SK-N-SH treated with all-trans-retinoic acid at 6 μM for 48 hours (cell line): ENCODE results near the gene PCBP3.
A peak's percentile ranks its signal among the peaks of the same experiment; 100 is the strongest.

ENCODE experiments used
- ATAC-seq: fragments of 200-7000 bp; cut with Tn5 transposase; 3 replicates; pipeline ENCODE4 v1.9.1; 2020; ENCODE audit warnings: mild to moderate bottlenecking, moderate library complexity
- ARNTL ChIP-seq: fragments of 450-650 bp; formaldehyde crosslinking; IDR thresholded peaks from 2 replicates; pipeline ENCODE4 v1.5.0; 2020; ENCODE audit warnings: low read depth, mild to moderate bottlenecking, moderate library complexity, borderline replicate concordance
- CREB5 ChIP-seq: fragments of 250-450 bp; sonication (Bioruptor Pico); IDR thresholded peaks from 2 replicates; pipeline ENCODE4 v1.5.1; 2020; ENCODE audit warnings: low read depth, mild to moderate bottlenecking, moderate library complexity
- CSDC2 ChIP-seq: fragments of 250-450 bp; sonication (Bioruptor Pico); IDR thresholded peaks from 2 replicates; pipeline ENCODE4 v1.5.0; 2020; ENCODE audit warnings: mild to moderate bottlenecking, moderate library complexity
- CSRNP3 ChIP-seq: fragments of 250-450 bp; sonication (Bioruptor Pico); IDR thresholded peaks from 2 replicates; pipeline ENCODE4 v1.5.1; 2021; ENCODE audit warnings: mild to moderate bottlenecking, moderate library complexity
- ESRRG ChIP-seq: fragments of 250-450 bp; sonication (Bioruptor Pico); IDR thresholded peaks from 2 replicates; pipeline ENCODE4 v1.6.1; 2021; ENCODE audit warnings: mild to moderate bottlenecking
- GLIS3 ChIP-seq: fragments of 250-450 bp; sonication (Bioruptor Pico); IDR thresholded peaks from 2 replicates; pipeline ENCODE4 v1.5.0; 2020; ENCODE audit warnings: mild to moderate bottlenecking, moderate library complexity
- ISL1 ChIP-seq: fragments of 250-450 bp; sonication (Bioruptor Pico); IDR thresholded peaks from 2 replicates; pipeline ENCODE4 v2.1.2; 2022; ENCODE audit warnings: mild to moderate bottlenecking, moderate library complexity
- OSR1 ChIP-seq: fragments of 250-450 bp; sonication (Bioruptor Pico); IDR thresholded peaks from 2 replicates; pipeline ENCODE4 v1.8.0; 2022; ENCODE audit warnings: moderate library complexity, mild to moderate bottlenecking, inconsistent platforms
- PATZ1 ChIP-seq: fragments of 250-450 bp; sonication (Bioruptor Pico); IDR thresholded peaks from 2 replicates; pipeline ENCODE4 v1.8.0; 2020; ENCODE audit warnings: mild to moderate bottlenecking, moderate library complexity, borderline replicate concordance
- POU6F1 ChIP-seq: fragments of 250-450 bp; sonication (Bioruptor Pico); IDR thresholded peaks from 2 replicates; pipeline ENCODE4 v1.8.0; 2021; ENCODE audit warnings: low read depth, mild to moderate bottlenecking, moderate library complexity, borderline replicate concordance
- PPARA ChIP-seq: fragments of 250-450 bp; sonication (Bioruptor Pico); IDR thresholded peaks from 2 replicates; pipeline ENCODE4 v1.5.0; 2020; ENCODE audit warnings: mild to moderate bottlenecking, borderline replicate concordance
- RARB ChIP-seq: fragments of 250-450 bp; sonication (Bioruptor Pico); IDR thresholded peaks from 2 replicates; pipeline ENCODE4 v1.8.0; 2021; ENCODE audit warnings: mild to moderate bottlenecking, moderate library complexity
- SNAI2 ChIP-seq: fragments of 250-450 bp; sonication (Bioruptor Pico); IDR thresholded peaks from 2 replicates; pipeline ENCODE4 v1.5.0; 2020; ENCODE audit warnings: mild to moderate bottlenecking, moderate library complexity
- TCF4 ChIP-seq: fragments of 250-450 bp; sonication (Bioruptor Pico); IDR thresholded peaks from 2 replicates; pipeline ENCODE4 v1.8.0; 2021; ENCODE audit warnings: mild to moderate bottlenecking, moderate library complexity, borderline replicate concordance
- TOX ChIP-seq: fragments of 250-450 bp; sonication (Bioruptor Pico); IDR thresholded peaks from 2 replicates; pipeline ENCODE4 v1.8.0; 2021; ENCODE audit warnings: mild to moderate bottlenecking, moderate library complexity, borderline replicate concordance
- TSHZ2 ChIP-seq: fragments of 250-450 bp; sonication (Bioruptor Pico); IDR thresholded peaks from 2 replicates; pipeline ENCODE4 v1.5.0; 2020; ENCODE audit warnings: mild to moderate bottlenecking, moderate library complexity
- ZFP3 ChIP-seq: fragments of 250-450 bp; sonication (Bioruptor Pico); IDR thresholded peaks from 2 replicates; pipeline ENCODE4 v1.5.0; 2020; ENCODE audit warnings: mild to moderate bottlenecking, moderate library complexity
- ZFP30 ChIP-seq: fragments of 450-650 bp; formaldehyde crosslinking; IDR thresholded peaks from 2 replicates; pipeline ENCODE4 v1.5.0; 2022; ENCODE audit warnings: mild to moderate bottlenecking, moderate library complexity
- ZNF70 ChIP-seq: fragments of 450-650 bp; formaldehyde crosslinking; IDR thresholded peaks from 2 replicates; pipeline ENCODE4 v1.5.0; 2020; ENCODE audit warnings: mild to moderate bottlenecking, moderate library complexity
- ZNF8 ChIP-seq: fragments of 450-650 bp; formaldehyde crosslinking; IDR thresholded peaks from 2 replicates; pipeline ENCODE4 v1.5.0; 2020; ENCODE audit warnings: mild to moderate bottlenecking, moderate library complexity

Gene PCBP3

GRCh38 chr21:45735259-45736000 lies 91.9 kb downstream of the PCBP3 start:
- TF ChIP-seq ZNF8 (CRISPR knock-in tag), result no peak
- ATAC-seq, result no peak

GRCh38 chr21:45736042-45736689 lies 92.6 kb downstream of the PCBP3 start:
- ATAC-seq, result 0 out of 3 replicates have a peak, but pooled peaks have one; percentile 30
- no peak for TF ChIP-seq ZFP30
- TF ChIP-seq SNAI2 (CRISPR knock-in tag), result no peak
- no peak for TF ChIP-seq PATZ1 (CRISPR knock-in tag)
- TF ChIP-seq CREB5 (CRISPR knock-in tag), result no peak
- TF ChIP-seq RARB (CRISPR knock-in tag), result no peak
- no peak for TF ChIP-seq GLIS3 (CRISPR knock-in tag)
- no peak for TF ChIP-seq TOX

GRCh38 chr21:45736690-45737484 lies 93.4 kb downstream of the PCBP3 start:
- ATAC-seq, result peak; percentile 14; the same call in 1 of the 3 replicates
- TF ChIP-seq ESRRG, result no peak
- TF ChIP-seq RARB (CRISPR knock-in tag), result no peak
- TF ChIP-seq OSR1 (CRISPR knock-in tag), result no peak
- no peak for TF ChIP-seq PATZ1 (CRISPR knock-in tag)
- TF ChIP-seq ISL1, result no peak
- TF ChIP-seq TSHZ2 (CRISPR knock-in tag), result no peak
- TF ChIP-seq TCF4, result no peak
- TF ChIP-seq CSRNP3 (CRISPR knock-in tag), result no peak
- no peak for TF ChIP-seq POU6F1
- TF ChIP-seq ZFP3 (CRISPR knock-in tag), result no peak
- TF ChIP-seq ARNTL (CRISPR knock-in tag), result no peak
- TF ChIP-seq SNAI2 (CRISPR knock-in tag), result no peak
- TF ChIP-seq CREB5 (CRISPR knock-in tag), result no peak
- TF ChIP-seq PPARA, result no peak
- TF ChIP-seq ZNF70, result no peak
- no peak for TF ChIP-seq ZFP30
- TF ChIP-seq TOX, result no peak
- TF ChIP-seq ZNF8 (CRISPR knock-in tag), result no peak
- TF ChIP-seq CSDC2 (CRISPR knock-in tag), result no peak
